GOT3 (cell line): Measurements from ENCODE around the gene SYNE1.
"Not testable (repeated sequence)": the region's sequence is repeated elsewhere in the genome, so short reads cannot be mapped to it uniquely, and the experiment has no call there.

ENCODE experiments used
- DNase-seq: peaks from one replicate; lab custom pipeline; 2025; ENCODE audit warnings: mixed read lengths; lab: John Stamatoyannopoulos, UW

Gene SYNE1

GRCh38 chr6:152571089-152571488 lies 66.1 kb downstream of the SYNE1 start:
- DNase-seq = no peak

- DNase-seq = no peak
Measured at GRCh38 chr6:152566103-152566875, 70.9 kb downstream of the SYNE1 start.

- no peak for DNase-seq
Measured at GRCh38 chr6:152563177-152563576, 74.0 kb downstream of the SYNE1 start.

- not testable (repeated sequence) for DNase-seq
Measured at GRCh38 chr6:152558798-152559197, 78.4 kb downstream of the SYNE1 start.

- DNase-seq = no peak
Measured at GRCh38 chr6:152557502-152557901, 79.7 kb downstream of the SYNE1 start.

- no peak for DNase-seq
Measured at GRCh38 chr6:152554851-152555250, 82.3 kb downstream of the SYNE1 start.

- DNase-seq = no peak
Measured at GRCh38 chr6:152552616-152553209, 84.4 kb downstream of the SYNE1 start.

- no peak for DNase-seq
Measured at GRCh38 chr6:152543519-152543918, 93.6 kb downstream of the SYNE1 start.

GRCh38 chr6:152540381-152540780 lies 96.8 kb downstream of the SYNE1 start:
- no peak for DNase-seq

GRCh38 chr6:152534541-152534940 lies 102.6 kb downstream of the SYNE1 start:
- DNase-seq = no peak

- no peak for DNase-seq
Measured at GRCh38 chr6:152532556-152533422, 104.4 kb downstream of the SYNE1 start.

GRCh38 chr6:152531659-152532058 lies 105.5 kb downstream of the SYNE1 start:
- DNase-seq = no peak

- DNase-seq = no peak
Measured at GRCh38 chr6:152529369-152529768, 107.8 kb downstream of the SYNE1 start.

- not testable (repeated sequence) for DNase-seq
Measured at GRCh38 chr6:152514120-152514519, 123.0 kb downstream of the SYNE1 start.

- no peak for DNase-seq
Measured at GRCh38 chr6:152509916-152510315, 127.2 kb downstream of the SYNE1 start.

GRCh38 chr6:152508477-152508876 lies 128.7 kb downstream of the SYNE1 start:
- no peak for DNase-seq

GRCh38 chr6:152503546-152503945 lies 133.6 kb downstream of the SYNE1 start:
- no peak for DNase-seq

- no peak for DNase-seq
Measured at GRCh38 chr6:152502421-152503188, 134.6 kb downstream of the SYNE1 start.

- no peak for DNase-seq
Measured at GRCh38 chr6:152499931-152500330, 137.2 kb downstream of the SYNE1 start.

GRCh38 chr6:152496731-152497130 lies 140.4 kb downstream of the SYNE1 start:
- DNase-seq = no peak

GRCh38 chr6:152495456-152495855 lies 141.7 kb downstream of the SYNE1 start:
- DNase-seq = not testable (repeated sequence)

GRCh38 chr6:152492281-152492680 lies 144.9 kb downstream of the SYNE1 start:
- not testable (repeated sequence) for DNase-seq
